NCI-H2029 treated with DMSO at 0.1 percent for 48 hours (cell line): ENCODE results near the gene SBK2.
"Not testable (repeated sequence)": the region's sequence is repeated elsewhere in the genome, so short reads cannot be mapped to it uniquely, and the experiment has no call there.

ENCODE experiments used
- DNase-seq: peaks from one replicate; lab custom pipeline; 2025; lab: John Stamatoyannopoulos, UW

Gene SBK2

DNA sequence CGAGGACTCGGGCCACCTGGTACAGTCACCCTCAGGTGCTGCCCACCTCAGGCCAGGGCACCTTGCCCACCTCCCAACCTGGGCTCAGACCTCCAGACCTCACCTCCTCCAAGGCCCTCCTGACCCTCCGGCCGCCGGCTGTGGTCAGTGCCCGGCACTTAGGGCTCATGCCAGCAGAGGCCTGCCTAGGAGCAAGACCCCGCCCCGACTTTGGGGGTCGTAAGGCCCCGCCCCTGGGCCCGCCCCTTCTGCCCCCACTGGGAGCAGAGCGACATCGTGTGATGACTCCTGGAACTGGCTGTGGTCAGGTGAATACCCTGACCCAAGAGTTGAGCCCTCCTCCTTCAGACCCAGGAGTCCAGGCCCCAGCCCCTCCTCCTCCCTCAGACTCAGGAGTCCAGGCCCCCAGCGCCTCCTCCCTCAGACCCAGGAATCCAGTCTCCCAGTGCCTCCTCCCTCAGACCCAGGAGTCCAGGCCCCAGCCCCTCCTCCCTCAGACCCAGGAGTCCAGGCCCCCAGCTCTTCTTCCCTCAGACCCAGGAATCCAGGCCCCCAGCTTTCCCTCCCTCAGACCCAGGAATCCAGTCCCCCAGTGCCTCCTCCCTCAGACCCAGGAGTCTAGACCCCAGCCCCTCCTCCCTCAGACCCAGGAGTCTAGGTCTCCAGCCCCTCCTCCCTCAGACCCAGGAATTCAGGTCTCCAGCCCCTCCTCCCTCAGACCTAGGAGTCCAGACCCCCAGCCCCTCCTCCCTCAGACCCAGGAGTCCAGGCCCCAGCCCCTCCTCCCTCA lies at the start of gene SBK2:
TSS of gene SBK2 (minus strand) at position 183 of the 790 bp plus-strand sequence. CDS start 839 bp downstream, outside the sequence.
- DNase-seq, result no peak

- DNase-seq, result peak; percentile 26
These were observed 48.9 kb upstream of the SBK2 start for GRCh38 chr19:55585658-55586339.

- DNase-seq, result no peak
These were observed 47.9 kb upstream of the SBK2 start for GRCh38 chr19:55584871-55585270.

DNA sequence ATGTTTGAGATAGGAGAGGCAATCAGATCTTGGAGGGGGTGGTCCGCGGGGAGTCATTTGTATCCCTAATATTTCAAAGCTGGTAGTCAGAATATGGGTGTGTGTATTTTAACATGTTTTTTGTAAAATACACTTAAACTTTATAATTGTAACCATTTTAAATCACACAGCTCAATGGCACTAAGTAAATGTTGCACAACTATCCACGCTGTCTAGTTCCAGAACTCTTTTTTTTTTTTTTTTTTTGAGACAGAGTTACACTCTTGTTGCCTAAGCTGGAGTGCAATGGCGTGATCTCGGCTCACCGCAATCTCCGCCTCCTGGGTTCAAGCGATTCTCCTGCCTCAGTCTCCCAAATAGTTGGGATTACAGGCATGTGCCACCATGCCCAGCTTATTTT lies 47.0 kb upstream of the SBK2 start:
- not testable (repeated sequence) for DNase-seq

- not testable (repeated sequence) for DNase-seq
These were observed 45.4 kb upstream of the SBK2 start for GRCh38 chr19:55582284-55582683.

- DNase-seq, result peak; percentile 60
These were observed 44.9 kb upstream of the SBK2 start for GRCh38 chr19:55581823-55582223.

GRCh38 chr19:55581145-55581822 lies 44.4 kb upstream of the SBK2 start:
- no peak for DNase-seq

- peak; percentile 80 for DNase-seq
These were observed 43.8 kb upstream of the SBK2 start, which contains the start of gene ZNF579 for GRCh38 chr19:55580628-55581144. TSS of gene ZNF579 (minus strand) at chr19:55580848. CDS start at chr19:55579639, 1,209 bp downstream.

- no peak for DNase-seq
These were observed 43.1 kb upstream of the SBK2 start for GRCh38 chr19:55579766-55580621.

DNA sequence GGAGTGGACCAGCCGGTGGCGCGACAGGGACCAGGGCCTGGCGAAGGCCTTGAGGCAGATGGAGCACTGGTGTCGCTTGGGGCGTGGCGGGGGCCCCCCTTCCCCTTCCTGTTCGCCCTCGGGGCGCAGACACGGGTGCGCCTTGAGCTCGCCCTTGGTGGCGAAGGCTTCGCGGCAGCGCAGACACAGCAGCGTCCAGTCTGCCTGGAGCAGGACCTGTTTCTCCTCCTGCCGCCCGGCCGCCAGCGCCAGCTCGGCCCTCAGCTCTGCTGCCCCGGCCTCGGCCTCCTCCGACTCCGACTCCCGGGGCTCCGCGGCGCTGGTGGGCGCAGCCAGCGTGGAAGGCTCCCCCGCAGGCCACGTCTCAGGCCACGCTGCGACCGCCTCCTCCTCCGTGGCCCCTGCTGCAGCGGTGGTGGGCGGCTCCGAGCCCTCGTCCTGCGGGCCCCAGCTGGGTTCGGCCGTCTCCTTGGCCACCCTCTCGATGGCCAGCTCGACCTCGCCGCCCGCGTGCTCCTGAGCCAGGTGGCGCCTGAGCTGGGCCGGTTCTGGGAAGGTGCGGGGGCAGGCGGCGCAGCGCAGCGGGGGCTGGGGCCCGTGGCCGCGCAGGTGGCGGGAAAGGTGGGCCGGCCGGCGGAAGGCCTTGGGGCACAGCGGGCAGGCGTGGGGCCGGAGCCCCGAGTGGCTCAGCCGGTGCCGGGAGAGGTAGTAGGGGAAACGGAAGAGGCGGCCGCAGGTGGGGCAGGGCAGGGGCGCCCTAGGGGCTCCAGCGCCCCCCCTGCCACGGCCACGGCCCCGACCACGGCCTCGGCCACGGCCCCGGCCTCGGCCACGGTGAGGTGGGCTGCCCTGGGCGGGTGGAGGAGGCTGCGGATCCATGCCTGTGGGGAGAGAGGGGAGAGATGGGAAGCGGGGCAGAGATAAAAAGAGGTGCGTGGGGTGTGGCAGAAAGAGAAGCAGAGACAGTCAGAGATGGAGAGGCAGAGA lies 42.1 kb upstream of the SBK2 start:
- DNase-seq, result no peak

DNA sequence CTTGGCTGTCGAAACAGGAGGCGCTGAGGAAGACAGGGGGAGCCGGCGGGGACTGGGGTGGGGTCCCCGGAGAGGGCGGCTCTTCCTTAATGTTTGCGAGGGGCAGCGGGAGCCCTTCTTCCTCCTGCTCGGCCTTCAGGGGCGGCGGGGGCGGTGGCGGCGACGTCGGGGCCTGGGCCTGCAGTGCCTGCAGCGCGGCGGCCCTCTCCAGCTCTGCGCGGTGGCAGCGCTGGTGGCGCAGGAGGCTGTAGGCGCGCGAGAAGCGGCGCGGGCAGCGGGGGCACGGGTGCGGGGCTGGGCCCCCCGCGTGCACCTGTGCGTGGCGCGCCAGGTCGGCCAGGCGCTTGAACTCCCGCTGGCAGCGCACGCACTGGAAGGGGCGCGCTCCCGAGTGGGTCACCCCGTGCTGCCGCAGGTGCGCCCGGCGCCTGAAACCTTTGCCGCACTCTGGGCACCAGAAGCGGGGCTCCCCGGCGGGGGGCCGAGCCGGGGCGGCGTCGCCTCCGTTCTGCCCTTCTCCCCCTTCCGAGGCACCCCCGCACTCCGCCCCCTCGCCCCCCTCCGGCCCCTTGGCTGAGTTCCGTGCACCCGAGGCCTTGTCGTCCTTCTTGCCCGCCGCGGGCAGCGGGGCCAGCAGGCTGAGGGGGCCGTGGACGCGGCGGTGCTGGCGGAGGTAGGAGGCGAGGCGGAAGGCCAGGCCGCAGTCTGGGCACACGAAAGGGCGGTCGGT lies 41.3 kb upstream of the SBK2 start:
- DNase-seq, result no peak

GRCh38 chr19:55576746-55577145 lies 39.8 kb upstream of the SBK2 start:
- no peak for DNase-seq

- DNase-seq, result not testable (repeated sequence)
These were observed 37.0 kb upstream of the SBK2 start for GRCh38 chr19:55573929-55574328.

DNA sequence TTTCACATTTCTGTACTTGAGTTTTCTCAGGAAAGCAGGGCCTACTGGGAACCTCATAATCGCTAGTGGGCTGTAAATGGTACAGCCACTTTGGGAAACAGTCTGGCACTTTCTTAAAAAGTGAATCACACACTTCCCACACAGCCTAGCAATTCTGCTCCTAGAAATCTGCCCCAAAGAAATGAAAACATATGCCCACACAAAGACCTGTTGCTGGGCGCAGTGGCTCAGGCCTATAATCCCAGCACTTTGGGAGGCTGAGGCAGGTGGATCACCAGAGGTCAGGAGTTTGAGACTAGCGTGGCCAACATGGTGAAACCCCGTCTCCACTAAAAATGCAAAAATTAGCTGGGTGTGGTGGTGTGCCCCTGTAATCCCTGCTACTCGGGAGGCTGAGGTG lies 32.5 kb upstream of the SBK2 start:
- not testable (repeated sequence) for DNase-seq

GRCh38 chr19:55567708-55568328 lies 30.9 kb upstream of the SBK2 start:
- no peak for DNase-seq

- no peak for DNase-seq
These were observed 29.9 kb upstream of the SBK2 start for GRCh38 chr19:55566823-55567222.

- peak; percentile 23 for DNase-seq
These were observed 26.3 kb upstream of the SBK2 start for GRCh38 chr19:55563261-55563690.

GRCh38 chr19:55559684-55560083 lies 22.8 kb upstream of the SBK2 start:
- DNase-seq, result no peak

- DNase-seq, result peak; percentile 36
These were observed 17.8 kb upstream of the SBK2 start for GRCh38 chr19:55554741-55555152.
